H1 (cell line): ENCODE measurements around the gene HTR3E. TPM values are rescaled to one million over a fixed set of nuclear protein-coding genes. Genes with fewer than 3 reads are reported as not detected.

Experiments
- SIX5 ChIP-seq: IDR thresholded peaks from 2 replicates; pipeline ENCODE4 v1.6.1; 2011; ENCODE audit warnings: mild to moderate bottlenecking, low read depth, low read length
- polyA plus RNA-seq, 7 experiments: library from polyadenylated mRNA; depleted of rRNA in 3 of 7; stranded (reverse) in 5 of 7; unstranded in 2 of 7; fragments of >200 nt in 5 of 7; fragments of 200-250 nt in 2 of 7; gene quantifications; 1 replicate in 5 of 7; 2 replicates in 1 of 7; 4 replicates in 1 of 7; pipeline versions ENCODE4 v1.2.1 to v1.2.3, GENCODE V29; 2011 to 2013; ENCODE audit warnings: missing spikeins in 2 of 7, mixed read lengths in 2 of 7
- total RNA-seq: library from RNA; stranded (reverse); fragmentation: NEBNext Ultra II Directional; extraction: Animal tissue kit (Norgen Biotek cat#: 25700); gene quantifications from 2 replicates; pipeline ENCODE4 v1.2.1, GENCODE V29; 2021
- TF ChIP-seq, protein P1 (sequence below), 3 experiments: IDR thresholded peaks; 1 replicate in 2 of 3; 2 replicates in 1 of 3; pipeline versions ENCODE4 v1.5.1 to v1.6.1; 2011; ENCODE audit warnings: low read length in 3 of 3, mild to moderate bottlenecking in 3 of 3, inconsistent platforms in 2 of 3, low read depth in 1 of 3, moderate library complexity in 1 of 3; ENCODE audit not compliant: insufficient read depth in 1 of 3; ENCODE audit errors: control extremely low read depth in 1 of 3

Gene HTR3E
- total and polyA plus RNA-seq, 2 of the 8 experiments (the other 6 are each of a cell fraction or from before 2014, with no cell fraction given), result not detected

DNA sequence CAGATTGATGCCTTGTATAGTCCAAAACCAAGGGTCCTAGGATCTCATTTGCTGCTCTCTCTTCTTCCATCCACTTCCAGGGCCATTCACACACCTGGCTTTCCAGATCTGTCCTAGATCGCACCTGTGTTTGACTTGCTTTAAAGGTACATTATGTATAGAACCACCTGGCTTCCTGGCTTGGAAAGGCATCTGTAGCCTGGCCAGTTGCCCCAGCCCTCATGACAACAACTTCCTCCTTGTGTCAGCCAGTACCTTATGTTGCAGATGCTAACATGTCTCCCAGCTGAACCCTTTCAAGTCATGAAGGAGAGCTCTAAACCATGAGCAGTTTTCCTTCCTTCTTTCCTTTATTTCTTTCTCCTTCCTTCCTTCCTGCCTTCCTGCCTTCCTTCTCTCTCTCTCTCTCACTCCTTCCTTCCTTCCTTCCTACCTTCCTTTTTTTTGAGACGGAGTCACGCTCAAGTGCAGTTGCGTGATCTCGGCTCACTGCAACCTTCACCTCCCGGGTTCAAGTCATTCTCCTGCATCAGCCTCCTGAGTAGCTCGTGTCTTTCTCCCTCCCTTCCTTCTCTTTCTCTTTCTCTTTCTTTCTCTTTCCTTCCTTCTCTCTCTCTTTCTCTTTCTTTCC, 46.5 kb upstream of the HTR3E start (continued):
- TF ChIP-seq, protein P1, sequence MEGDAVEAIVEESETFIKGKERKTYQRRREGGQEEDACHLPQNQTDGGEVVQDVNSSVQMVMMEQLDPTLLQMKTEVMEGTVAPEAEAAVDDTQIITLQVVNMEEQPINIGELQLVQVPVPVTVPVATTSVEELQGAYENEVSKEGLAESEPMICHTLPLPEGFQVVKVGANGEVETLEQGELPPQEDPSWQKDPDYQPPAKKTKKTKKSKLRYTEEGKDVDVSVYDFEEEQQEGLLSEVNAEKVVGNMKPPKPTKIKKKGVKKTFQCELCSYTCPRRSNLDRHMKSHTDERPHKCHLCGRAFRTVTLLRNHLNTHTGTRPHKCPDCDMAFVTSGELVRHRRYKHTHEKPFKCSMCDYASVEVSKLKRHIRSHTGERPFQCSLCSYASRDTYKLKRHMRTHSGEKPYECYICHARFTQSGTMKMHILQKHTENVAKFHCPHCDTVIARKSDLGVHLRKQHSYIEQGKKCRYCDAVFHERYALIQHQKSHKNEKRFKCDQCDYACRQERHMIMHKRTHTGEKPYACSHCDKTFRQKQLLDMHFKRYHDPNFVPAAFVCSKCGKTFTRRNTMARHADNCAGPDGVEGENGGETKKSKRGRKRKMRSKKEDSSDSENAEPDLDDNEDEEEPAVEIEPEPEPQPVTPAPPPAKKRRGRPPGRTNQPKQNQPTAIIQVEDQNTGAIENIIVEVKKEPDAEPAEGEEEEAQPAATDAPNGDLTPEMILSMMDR (IDR thresholded peaks at IDR 0.05; ENCODE audit: control extremely low read depth in 1 of 3, insufficient read depth in 1 of 3, low read depth in 1 of 3, low read length in 3 of 3), result no peak
- TF ChIP-seq SIX5, result no peak
- TF ChIP-seq, all 59 proteins: peak for 0
